Activated naive CD8-positive, alpha-beta T cell treated with anti-CD3 and anti-CD28 coated beads, Interleukin-2, amount 10 ng/mL, durations not matched to agents 7 days and 5 days (primary cell): Measurements from ENCODE around the gene ZNF688. TPM values are rescaled to one million over a fixed set of nuclear protein-coding genes. Genes with fewer than 3 reads are reported as not detected.
A peak's percentile ranks its signal among the peaks of the same experiment; 100 is the strongest.
"Not testable (repeated sequence)": the region's sequence is repeated elsewhere in the genome, so short reads cannot be mapped to it uniquely, and the experiment has no call there.

Experiments used
- ATAC-seq: fragments of 150-1000 bp; cut with Tn5 transposase; one replicate; pipeline ENCODE4 v1.10.0; 2021; ENCODE audit warnings: low read depth, moderate library complexity
- POLR2A ChIA-PET: fragments of 350-600 bp; sonication (Branson Sonifier 250); formaldehyde crosslinking; loops from one replicate; lab custom pipeline; 2021; ENCODE audit warnings: antibody characterized with exemption; lab: Charles Lee
- DNase-seq: peaks from one replicate; pipeline ENCODE4 v3.0.0; 2021
- H3K27ac Mint-ChIP-seq: one replicate; pipeline ENCODE4 v1.8.0; 2022; ENCODE audit warnings: mild to moderate bottlenecking, mixed read lengths
- H3K27me3 Mint-ChIP-seq: one replicate; pipeline ENCODE4 v1.8.0; 2022; ENCODE audit warnings: mild to moderate bottlenecking, moderate library complexity, mixed read lengths
- H3K36me3 Mint-ChIP-seq: one replicate; pipeline ENCODE4 v1.8.0; 2021; ENCODE audit warnings: mild to moderate bottlenecking, mixed read lengths
- H3K4me1 Mint-ChIP-seq: one replicate; pipeline ENCODE4 v1.8.0; 2021; ENCODE audit warnings: mixed read lengths
- H3K4me3 Mint-ChIP-seq: one replicate; pipeline ENCODE4 v1.8.0; 2022; ENCODE audit warnings: mild to moderate bottlenecking, moderate library complexity, mixed read lengths
- H3K9me3 Mint-ChIP-seq: one replicate; pipeline ENCODE4 v1.8.0; 2021; ENCODE audit warnings: mixed read lengths
- total RNA-seq, 2 experiments: library from RNA; stranded (reverse); gene quantifications; one replicate each; pipeline ENCODE4 v1.2.3, GENCODE V29; 2021

Gene ZNF688
- total RNA-seq, 2 experiments from 2014 or later: 17.8 to 18.3 TPM

- H3K27ac Mint-ChIP-seq: no peak overlapping the region
- H3K4me3 Mint-ChIP-seq: no peak overlapping the region
Measured at GRCh38 chr16:30602616-30603277, 31.2 kb upstream of the ZNF688 start.

DNA sequence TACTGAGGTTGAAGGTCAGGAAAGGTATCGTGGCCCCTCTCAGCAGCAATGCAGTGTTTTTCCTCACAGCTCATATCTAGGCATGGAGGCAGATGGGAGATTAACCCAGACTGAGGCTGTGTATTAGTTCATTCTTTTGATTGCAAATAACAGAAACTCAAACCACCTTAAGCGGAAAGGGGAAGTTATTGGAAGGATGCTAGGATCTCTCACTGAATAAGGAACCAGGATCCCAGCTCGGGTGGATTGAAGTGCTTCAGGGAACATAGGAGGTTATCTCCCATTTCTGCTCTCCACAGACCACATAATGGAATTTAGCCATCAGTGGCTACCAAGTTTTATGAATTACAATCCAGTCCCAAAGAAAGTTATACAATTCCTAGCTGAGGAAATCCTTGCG is 30.5 kb upstream of the ZNF688 start:
- Mint-ChIP-seq H3K9me3 (no peaks in the 10 kb centered on the region), H3K4me3 (no peak overlapping the region), H3K4me1 (peaks cover 8% of the 10 kb centered on the region), H3K27ac (peak overlapping the region; percentile 32), H3K36me3 (peaks cover 18% of the 10 kb centered on the region), H3K27me3 (no peaks in the 10 kb centered on the region)
- DNase-seq: no peak
- POLR2A ChIA-PET: interaction anchor here (1.1 to 1.3 kb wide), 2 partner anchors 30 to 66 kb away, joined by 3 read pairs; no protein-coding TSS in a partner anchor
- no peak for ATAC-seq

More at GRCh38 chr16:30602616-30603277, 31.2 kb upstream of the ZNF688 start:
- peaks cover 22% of the 10 kb centered on the region for H3K36me3 Mint-ChIP-seq
- ATAC-seq: no peak
- no peaks in the 10 kb centered on the region for H3K27me3 Mint-ChIP-seq
- no peak for DNase-seq
- POLR2A ChIA-PET: interaction anchor here (1.1 to 1.3 kb wide), 2 partner anchors 29 to 67 kb away, joined by 3 read pairs; no protein-coding TSS in a partner anchor
- H3K9me3 Mint-ChIP-seq: no peaks in the 10 kb centered on the region
- H3K4me1 Mint-ChIP-seq: peaks cover 11% of the 10 kb centered on the region

DNA sequence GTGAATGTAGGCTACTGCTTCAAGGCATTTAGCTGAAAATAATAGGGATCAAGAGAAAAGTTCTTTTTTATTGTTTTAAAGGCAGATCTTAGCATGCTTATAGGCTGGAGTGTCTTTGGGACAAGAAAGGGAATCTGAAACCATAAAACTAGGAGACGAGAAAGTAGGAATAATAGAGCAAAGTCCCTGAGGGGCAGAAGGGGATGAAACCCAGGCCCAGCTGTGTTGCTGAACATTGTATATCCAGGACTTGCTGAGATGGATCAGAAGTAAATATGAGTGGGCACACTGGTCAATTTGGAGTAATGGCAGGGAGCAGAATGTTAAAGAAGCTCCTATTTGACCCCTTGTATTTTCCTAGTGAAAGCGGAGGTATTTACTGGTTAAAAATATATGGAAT is 29.4 kb upstream of the ZNF688 start:
- Mint-ChIP-seq H3K4me3 (no peak overlapping the region), H3K27me3 (no peaks in the 10 kb centered on the region), H3K36me3 (peaks cover 11% of the 10 kb centered on the region), H3K27ac (no peak overlapping the region), H3K9me3 (no peaks in the 10 kb centered on the region), H3K4me1 (peaks cover 8% of the 10 kb centered on the region)
- DNase-seq: no peak
- POLR2A ChIA-PET: interaction anchor here (0.6 to 1.2 kb wide), 2 partner anchors 29 to 167 kb away, joined by 3 read pairs; partner anchors contain the start of gene ZNF688
- ATAC-seq: no peak

GRCh38 chr16:30600215-30600614 is 28.7 kb upstream of the ZNF688 start:
- H3K9me3 Mint-ChIP-seq: no peaks in the 10 kb centered on the region
- peaks cover 8% of the 10 kb centered on the region for H3K4me1 Mint-ChIP-seq
- peaks cover 9% of the 10 kb centered on the region for H3K36me3 Mint-ChIP-seq
- no peak overlapping the region for H3K27ac Mint-ChIP-seq
- DNase-seq (no peak), ATAC-seq (no peak)
- no peaks in the 10 kb centered on the region for H3K27me3 Mint-ChIP-seq
- H3K4me3 Mint-ChIP-seq: no peak overlapping the region
- POLR2A ChIA-PET: interaction anchor here (1.2 kb wide), 1 partner anchor 28 kb away, joined by 3 read pairs; the partner anchor contains the start of gene ZNF688

GRCh38 chr16:30592871-30593270 is 21.4 kb upstream of the ZNF688 start:
- no peak overlapping the region for H3K27ac Mint-ChIP-seq
- DNase-seq: no peak
- no peaks in the 10 kb centered on the region for H3K27me3 Mint-ChIP-seq
- peaks cover 7% of the 10 kb centered on the region for H3K36me3 Mint-ChIP-seq
- POLR2A ChIA-PET: no interaction called here
- H3K4me1 Mint-ChIP-seq: peaks cover 1% of the 10 kb centered on the region
- H3K4me3 Mint-ChIP-seq: no peak overlapping the region
- no peaks in the 10 kb centered on the region for H3K9me3 Mint-ChIP-seq
- no peak for ATAC-seq

GRCh38 chr16:30590869-30591268 is 19.4 kb upstream of the ZNF688 start:
- POLR2A ChIA-PET: interaction anchor here (0.7 to 1.1 kb wide), 3 partner anchors 29 to 513 kb away, joined by 3 read pairs; no protein-coding TSS in a partner anchor

DNA sequence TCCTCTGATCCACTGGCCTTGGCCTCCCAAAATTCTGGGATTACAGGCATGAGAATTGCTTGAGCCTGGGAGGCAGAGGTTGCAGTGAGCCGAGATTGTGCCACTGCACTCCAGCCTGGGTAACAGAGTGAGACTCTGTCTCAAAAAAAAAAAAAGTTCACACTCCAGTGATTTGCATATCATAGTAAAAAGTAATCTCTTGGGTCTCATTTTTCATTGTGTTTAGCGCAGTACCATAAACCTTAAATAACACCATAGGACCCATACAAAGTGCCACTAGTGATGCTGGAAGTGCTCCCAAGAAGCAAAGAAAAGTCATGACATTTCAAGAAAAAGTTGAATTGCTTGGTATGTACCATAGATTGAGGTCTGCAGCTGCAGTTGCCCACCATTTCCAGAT is 18.1 kb upstream of the ZNF688 start:
- ATAC-seq, H3K27ac Mint-ChIP-seq, DNase-seq, H3K4me3 Mint-ChIP-seq, H3K9me3 Mint-ChIP-seq, POLR2A ChIA-PET, H3K27me3 Mint-ChIP-seq: not testable (repeated sequence)
- peaks cover 15% of the 10 kb centered on the region for H3K36me3 Mint-ChIP-seq
- H3K4me1 Mint-ChIP-seq: peaks cover 15% of the 10 kb centered on the region

More at GRCh38 chr16:30590869-30591268, 19.4 kb upstream of the ZNF688 start:
- DNase-seq, H3K27ac Mint-ChIP-seq, ATAC-seq, H3K27me3 Mint-ChIP-seq, H3K9me3 Mint-ChIP-seq, H3K4me3 Mint-ChIP-seq: not testable (repeated sequence)
- Mint-ChIP-seq H3K36me3 (peaks cover 15% of the 10 kb centered on the region), H3K4me1 (peaks cover 12% of the 10 kb centered on the region)

GRCh38 chr16:30588651-30589050 is 17.1 kb upstream of the ZNF688 start:
- Mint-ChIP-seq H3K9me3 (no peaks in the 10 kb centered on the region), H3K27me3 (no peaks in the 10 kb centered on the region), H3K4me3 (no peak overlapping the region), H3K4me1 (peaks cover 20% of the 10 kb centered on the region), H3K27ac (no peak overlapping the region), H3K36me3 (peaks cover 15% of the 10 kb centered on the region)
- DNase-seq (no peak), ATAC-seq (no peak)
- POLR2A ChIA-PET: interaction anchor here (0.6 kb wide), 1 partner anchor 102 kb away, joined by 4 read pairs; no protein-coding TSS in a partner anchor

GRCh38 chr16:30585400-30586191 is 14.1 kb upstream of the ZNF688 start, which contains the start of gene ZNF785:
ZNF785 (minus strand) TSS chr16:30585697; CDS start chr16:30585611, 86 bp downstream.
- Mint-ChIP-seq H3K4me1 (peaks cover 20% of the 10 kb centered on the region), H3K4me3 (peak within 1 kb of the TSS; percentile 96), H3K27me3 (no peaks in the 10 kb centered on the region), H3K36me3 (peaks cover 18% of the 10 kb centered on the region), H3K9me3 (no peaks in the 10 kb centered on the region), H3K27ac (peak within 1 kb of the TSS; percentile 84)
- POLR2A ChIA-PET: interaction anchor here (0.6 to 3.6 kb wide), 17 partner anchors 9 to 212 kb away, joined by 3 to 52 read pairs (median 5); partner anchors contain the start of genes DCTPP1, ZNF688, ZNF689 and ZNF747
- ATAC-seq (peak; percentile 98), DNase-seq (peak; percentile 88)

- Mint-ChIP-seq H3K9me3 (no peaks in the 10 kb centered on the region), H3K36me3 (peaks cover 18% of the 10 kb centered on the region), H3K27me3 (no peaks in the 10 kb centered on the region), H3K27ac (peak overlapping the region; percentile 81), H3K4me1 (peaks cover 20% of the 10 kb centered on the region), H3K4me3 (peak overlapping the region; percentile 96)
- DNase-seq (no peak), ATAC-seq (peak; percentile 34)
- POLR2A ChIA-PET: interaction anchor here (0.7 to 3.6 kb wide), 12 partner anchors 9 to 167 kb away, joined by 3 to 52 read pairs (median 8); partner anchors contain the start of genes DCTPP1, ZNF688, ZNF689 and ZNF747
Measured at GRCh38 chr16:30585022-30585399, 13.5 kb upstream of the ZNF688 start.

- DNase-seq: no peak
- peaks cover 16% of the 10 kb centered on the region for H3K36me3 Mint-ChIP-seq
- peaks cover 18% of the 10 kb centered on the region for H3K4me1 Mint-ChIP-seq
- H3K27ac Mint-ChIP-seq: no peak overlapping the region
- POLR2A ChIA-PET: interaction anchor here (0.6 to 3.6 kb wide), 4 partner anchors 11 to 37 kb away, joined by 3 to 52 read pairs (median 6); partner anchors contain the start of gene ZNF688
- no peaks in the 10 kb centered on the region for H3K27me3 Mint-ChIP-seq
- H3K9me3 Mint-ChIP-seq: no peaks in the 10 kb centered on the region
- no peak for ATAC-seq
- H3K4me3 Mint-ChIP-seq: no peak overlapping the region
Measured at GRCh38 chr16:30582611-30583340, 11.3 kb upstream of the ZNF688 start.

- ATAC-seq: no peak
- POLR2A ChIA-PET: interaction anchor here (1.0 to 2.2 kb wide), 2 partner anchors 10 to 30 kb away, joined by 3 to 9 read pairs; partner anchors contain the start of gene ZNF688
- H3K4me3 Mint-ChIP-seq: no peak overlapping the region
- DNase-seq: no peak
- peaks cover 10% of the 10 kb centered on the region for H3K36me3 Mint-ChIP-seq
- no peaks in the 10 kb centered on the region for H3K27me3 Mint-ChIP-seq
- no peaks in the 10 kb centered on the region for H3K9me3 Mint-ChIP-seq
- no peak overlapping the region for H3K27ac Mint-ChIP-seq
- peaks cover 8% of the 10 kb centered on the region for H3K4me1 Mint-ChIP-seq
Measured at GRCh38 chr16:30581457-30581856, 9.9 kb upstream of the ZNF688 start.
